Tibial nerve (tissue), 4 donors: ENCODE data around the gene CCNO. TPM values are rescaled to one million over a fixed set of nuclear protein-coding genes. Genes with fewer than 3 reads are reported as not detected.

Source experiments
- DNase-seq, 2 donors: peaks; one replicate each; pipeline ENCODE4 v3.0.0-alpha.2; 2019; ENCODE audit warnings: low spot score in 2 of 2
- H3K27ac ChIP-seq, 4 donors: fragments of 200-600 bp; sonication (generic) in 3 of 4; one replicate each; pipeline ENCODE4 v1.5.1; 2017 to 2019; ENCODE audit warnings: mild to moderate bottlenecking in 1 of 4
- H3K27me3 ChIP-seq, 2 donors: fragments of 200-600 bp; sonication (generic) in 1 of 2; one replicate each; pipeline versions ENCODE4 v1.5.1 to v1.6.0; 2017 to 2019
- H3K36me3 ChIP-seq, 3 donors: fragments of 200-600 bp; sonication (generic); one replicate each; pipeline ENCODE4 v1.5.1; 2018 to 2019
- H3K4me1 ChIP-seq, 4 donors: fragments of 200-600 bp; sonication (generic) in 3 of 4; one replicate each; pipeline ENCODE4 v1.5.1; 2017 to 2019
- H3K4me3 ChIP-seq, 4 donors: fragments of 200-600 bp; sonication (generic) in 3 of 4; one replicate each; pipeline ENCODE4 v1.5.1; 2017 to 2019; ENCODE audit warnings: mild to moderate bottlenecking in 1 of 4, moderate library complexity in 1 of 4
- H3K9me3 ChIP-seq, 4 donors: fragments of 200-600 bp; sonication (generic) in 3 of 4; one replicate each; pipeline ENCODE4 v1.5.1; 2017 to 2019
- CTCF ChIP-seq, 5 experiments: fragments of 200-600 bp in 3 of 5; fragments of 450-650 bp in 2 of 5; sonication (generic) in 3 of 5; IDR thresholded peaks; one replicate each; pipeline ENCODE4 v1.5.1; 2016 to 2019; ENCODE audit warnings: antibody characterized with exemption in 5 of 5, mild to moderate bottlenecking in 3 of 5, moderate library complexity in 2 of 5
- EP300 ChIP-seq, 2 donors: sonication (generic); formaldehyde crosslinking; IDR thresholded peaks; one replicate each; pipeline ENCODE4 v1.6.1; 2017; ENCODE audit warnings: antibody characterized with exemption in 2 of 2, mild to moderate bottlenecking in 1 of 2
- POLR2A ChIP-seq, 2 donors: fragments of 450-650 bp; IDR thresholded peaks; one replicate each; pipeline ENCODE4 v1.6.1; 2017; ENCODE audit warnings: antibody characterized with exemption in 2 of 2, mild to moderate bottlenecking in 2 of 2, moderate library complexity in 2 of 2
- WGBS, 2 donors: methylation state at CpG; one replicate each; pipeline ENCODE4 v1.1.5; 2018; 5-methylcytosine and 5-hydroxymethylcytosine counted together
- total RNA-seq, 4 donors: library from RNA; depleted of rRNA; stranded (reverse); fragments of >200 nt; gene quantifications; one replicate each; pipeline ENCODE4 v1.1.0, GENCODE V29; 2016

Gene CCNO
- total RNA-seq, 4 donors from 2014 or later, result 0.30 to 0.87 TPM; not detected in 2

- H3K27me3 ChIP-seq, result peaks cover 0 to 99% of the 10 kb centered on the region in 2 donors
- peaks cover 0 to 43% (median 18%) of the 10 kb centered on the region in 4 donors for H3K4me1 ChIP-seq
- TF ChIP-seq POLR2A (IDR thresholded peaks at IDR 0.05) (no peak), CTCF (IDR thresholded peaks at IDR 0.05) (no peak), EP300 (IDR thresholded peaks at IDR 0.05) (no peak)
- H3K4me3 ChIP-seq, result peak overlapping the region in 2 of 4 donors; percentile 7 to 13
- H3K27ac ChIP-seq, result no peak overlapping the region
- H3K9me3 ChIP-seq, result no peaks in the 10 kb centered on the region
- WGBS, 2 donors, result 13 to 18% methylated on average over 47 to 61 of the region's 61 CpGs
- no peak for DNase-seq
- H3K36me3 ChIP-seq, result no peaks in the 10 kb centered on the region
These were observed 10.2 kb downstream of the CCNO start for GRCh38 chr5:55222985-55223811.

- H3K36me3 ChIP-seq, result no peaks in the 10 kb centered on the region
- TF ChIP-seq POLR2A (IDR thresholded peaks at IDR 0.05) (no peak), EP300 (IDR thresholded peaks at IDR 0.05) (no peak), CTCF (IDR thresholded peaks at IDR 0.05) (no peak)
- WGBS, 2 donors, result 17 to 22% methylated on average over 30 of the region's 30 CpGs
- no peaks in the 10 kb centered on the region for H3K9me3 ChIP-seq
- DNase-seq, result no peak
- peaks cover 0 to 97% of the 10 kb centered on the region in 2 donors for H3K27me3 ChIP-seq
- no peak overlapping the region for H3K27ac ChIP-seq
- no peak overlapping the region for H3K4me3 ChIP-seq
- H3K4me1 ChIP-seq, result peaks cover 0 to 36% (median 13%) of the 10 kb centered on the region in 4 donors
These were observed 11.1 kb downstream of the CCNO start for GRCh38 chr5:55222092-55222984.

- DNase-seq, result no peak
- WGBS, 2 donors, result 3 to 9% methylated on average over 24 to 40 of the region's 62 CpGs
- peaks cover 0 to 86% of the 10 kb centered on the region in 2 donors for H3K27me3 ChIP-seq
These were observed 12.8 kb downstream of the CCNO start for GRCh38 chr5:55220433-55221185.

DNA sequence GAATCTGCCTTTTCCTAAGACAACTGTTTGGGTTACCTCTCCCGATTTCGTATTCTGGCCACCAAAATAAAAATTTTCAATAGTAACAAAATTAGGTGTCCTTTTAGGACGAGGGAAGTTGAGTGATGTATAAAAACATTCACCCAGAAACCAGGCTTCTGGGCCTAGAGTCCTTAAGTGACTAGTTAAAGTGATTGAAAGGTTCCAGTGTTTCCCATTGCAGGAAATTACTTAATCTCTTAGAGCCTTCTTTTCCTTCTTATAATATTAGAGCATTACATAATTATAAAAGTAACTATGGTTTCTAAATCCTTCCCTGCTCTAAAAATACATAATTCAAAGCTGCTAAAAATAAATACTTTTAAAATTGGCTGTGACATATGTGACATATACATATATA lies 13.6 kb downstream of the CCNO start:
- Histone ChIP-seq H3K4me3 (no peak overlapping the region), H3K27me3 (peaks cover 0 to 77% of the 10 kb centered on the region in 2 donors), H3K9me3 (no peaks in the 10 kb centered on the region), H3K4me1 (peaks cover 0 to 23% (median 4%) of the 10 kb centered on the region in 4 donors), H3K27ac (no peak overlapping the region), H3K36me3 (no peaks in the 10 kb centered on the region)
- WGBS, 2 donors, result 95% methylated on average over 3 of the region's 3 CpGs
- DNase-seq, result no peak
- no peak for TF ChIP-seq POLR2A (IDR thresholded peaks at IDR 0.05)
- TF ChIP-seq EP300 (IDR thresholded peaks at IDR 0.05), result no peak
- no peak for TF ChIP-seq CTCF (IDR thresholded peaks at IDR 0.05)

More at GRCh38 chr5:55220433-55221185, 12.8 kb downstream of the CCNO start:
- peaks cover 0 to 23% (median 4%) of the 10 kb centered on the region in 4 donors for H3K4me1 ChIP-seq
- H3K27ac ChIP-seq, result no peak overlapping the region
- no peak for TF ChIP-seq CTCF (IDR thresholded peaks at IDR 0.05)
- no peak for TF ChIP-seq EP300 (IDR thresholded peaks at IDR 0.05)
- TF ChIP-seq POLR2A (IDR thresholded peaks at IDR 0.05), result no peak
- no peaks in the 10 kb centered on the region for H3K9me3 ChIP-seq
- H3K4me3 ChIP-seq, result peak overlapping the region in 3 of 4 donors; percentile 24 to 34 (median 31)
- H3K36me3 ChIP-seq, result no peaks in the 10 kb centered on the region
